CD4-positive, alpha-beta T cell treated with Interferon gamma for 1 hour (primary cell): ENCODE results near the gene KRTAP4-8.
"Not testable (repeated sequence)": the region's sequence is repeated elsewhere in the genome, so short reads cannot be mapped to it uniquely, and the experiment has no call there.

Source experiments
- DNase-seq: peaks from one replicate; pipeline ENCODE4 v3.0.0-alpha.2; 2020

KRTAP4-8 gene

GRCh38 chr17:41063449-41063848 is 34.5 kb downstream of the KRTAP4-8 start:
- no peak for DNase-seq

DNA sequence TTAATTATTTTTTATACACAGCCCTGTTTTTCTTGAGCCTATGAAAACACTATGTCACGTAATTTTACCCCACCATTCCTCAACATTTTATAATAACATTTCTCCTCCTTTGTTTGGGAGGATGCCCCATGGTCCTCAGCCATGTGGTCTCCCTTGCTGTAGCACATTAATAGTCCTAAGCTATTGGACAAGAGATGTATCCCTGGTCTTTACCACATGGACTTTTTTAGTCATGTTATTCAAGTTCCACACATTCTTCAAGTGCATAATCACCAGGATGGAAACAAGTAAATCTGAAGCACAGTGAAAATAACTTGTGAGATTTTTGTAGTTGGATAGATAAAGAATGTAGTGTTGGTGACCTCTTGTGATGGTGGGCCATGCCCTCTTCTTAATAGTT is 36.0 kb downstream of the KRTAP4-8 start:
- DNase-seq: no peak

- DNase-seq: no peak
These were observed 37.8 kb downstream of the KRTAP4-8 start, which contains the start of gene KRTAP2-3 for GRCh38 chr17:41060052-41060604. KRTAP2-3 (minus strand) TSS chr17:41060114; CDS start chr17:41060050, 64 bp downstream.

DNA sequence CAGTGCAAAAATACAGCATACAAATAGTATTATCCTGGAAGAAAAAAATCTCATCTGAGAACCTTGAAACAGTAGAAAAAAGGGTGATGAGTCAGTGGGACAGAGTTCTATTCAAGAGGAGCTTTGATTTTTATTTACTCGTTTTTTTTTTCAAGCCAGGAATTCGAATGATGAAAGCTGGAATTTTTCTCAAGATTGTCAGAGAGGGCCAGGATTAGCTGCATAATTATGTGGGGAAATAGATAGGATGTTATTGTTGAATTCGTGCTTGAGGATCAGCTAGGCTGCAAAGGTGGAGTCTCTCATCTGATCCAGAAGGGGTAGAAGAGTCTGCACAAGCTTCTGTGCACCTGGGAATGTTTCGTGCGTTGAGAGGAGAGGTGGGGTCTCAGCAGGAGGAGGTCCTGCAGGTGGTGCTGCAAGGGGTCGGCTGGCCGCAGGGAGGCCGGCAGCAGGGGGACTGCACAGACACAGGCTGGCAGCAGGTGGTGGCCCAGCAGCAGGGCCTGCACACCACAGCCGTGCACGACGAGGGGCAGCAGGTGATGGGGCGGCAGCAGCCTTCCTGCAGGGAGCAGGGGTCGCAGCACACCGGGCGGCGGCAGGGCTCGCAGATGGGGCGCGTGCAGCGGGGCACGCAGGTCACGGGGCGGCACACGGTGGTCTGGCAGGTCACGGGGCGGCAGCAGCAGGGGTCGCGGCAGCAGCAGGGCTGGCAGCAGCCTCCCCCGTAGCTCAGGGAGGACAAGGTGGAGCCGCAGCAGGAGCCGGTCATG is 38.5 kb downstream of the KRTAP4-8 start:
- not testable (repeated sequence) for DNase-seq

- no peak for DNase-seq
These were observed 39.2 kb downstream of the KRTAP4-8 start for GRCh38 chr17:41058741-41059140.

- DNase-seq: no peak
These were observed 40.4 kb downstream of the KRTAP4-8 start for GRCh38 chr17:41057547-41057946.

- not testable (repeated sequence) for DNase-seq
These were observed 42.8 kb downstream of the KRTAP4-8 start, which contains the start of gene KRTAP2-2 for GRCh38 chr17:41055130-41055529. KRTAP2-2 (minus strand) TSS chr17:41055230; CDS start chr17:41055211, 19 bp downstream.

GRCh38 chr17:41054556-41054955 is 43.4 kb downstream of the KRTAP4-8 start:
- not testable (repeated sequence) for DNase-seq

- no peak for DNase-seq
These were observed 43.9 kb downstream of the KRTAP4-8 start for GRCh38 chr17:41054025-41054424.

DNA sequence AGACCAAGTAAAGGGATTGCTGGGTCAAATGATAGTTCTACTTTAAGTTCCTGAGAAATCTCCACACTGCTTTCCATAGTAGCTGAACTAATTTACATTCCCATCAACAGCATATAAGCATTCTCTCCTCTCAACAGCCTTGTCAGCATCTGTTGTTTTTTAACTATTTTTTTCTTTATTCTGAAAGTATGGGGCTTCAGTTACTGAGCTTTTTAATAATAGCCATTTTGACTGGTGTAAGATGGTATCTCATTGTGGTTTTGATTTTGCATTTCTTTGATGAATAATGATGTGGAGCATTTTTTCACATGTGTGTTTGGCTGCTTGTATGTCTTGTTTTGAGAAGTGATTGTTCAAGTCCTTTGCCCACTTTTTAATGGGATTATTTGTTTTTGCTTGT is 45.4 kb downstream of the KRTAP4-8 start:
- no peak for DNase-seq

GRCh38 chr17:41049110-41049509 is 48.8 kb downstream of the KRTAP4-8 start:
- DNase-seq: no peak

DNA sequence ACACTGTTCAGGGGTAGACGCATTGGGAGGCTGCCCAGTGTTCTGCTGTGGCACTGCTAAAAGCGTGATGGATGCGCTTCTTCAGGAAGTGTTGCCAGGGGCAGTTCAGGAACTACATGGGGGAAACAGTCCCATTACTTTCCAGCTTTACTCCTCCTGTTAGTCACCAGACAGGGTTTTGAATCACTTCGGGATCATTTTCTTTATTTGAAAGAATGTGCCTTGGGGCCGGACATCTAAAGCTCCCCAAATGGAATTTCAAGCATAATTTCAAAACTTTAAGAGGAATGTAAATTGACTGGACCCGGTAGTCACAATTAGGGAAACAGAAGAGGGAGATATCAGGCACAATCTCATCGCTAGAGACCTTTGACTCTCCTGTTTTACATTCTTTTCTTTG is 49.5 kb downstream of the KRTAP4-8 start:
- DNase-seq: no peak
